ENCODE measurements around the gene TLCD2. TPM values are rescaled to one million over a fixed set of nuclear protein-coding genes. Genes with fewer than 3 reads are reported as not detected.

The TLCD2 gene
- total and polyA plus RNA-seq, 2 of the 13 experiments (the other 11 are each of a cell fraction or from before 2014, with no cell fraction given): 0.90 to 1.1 TPM

DNA sequence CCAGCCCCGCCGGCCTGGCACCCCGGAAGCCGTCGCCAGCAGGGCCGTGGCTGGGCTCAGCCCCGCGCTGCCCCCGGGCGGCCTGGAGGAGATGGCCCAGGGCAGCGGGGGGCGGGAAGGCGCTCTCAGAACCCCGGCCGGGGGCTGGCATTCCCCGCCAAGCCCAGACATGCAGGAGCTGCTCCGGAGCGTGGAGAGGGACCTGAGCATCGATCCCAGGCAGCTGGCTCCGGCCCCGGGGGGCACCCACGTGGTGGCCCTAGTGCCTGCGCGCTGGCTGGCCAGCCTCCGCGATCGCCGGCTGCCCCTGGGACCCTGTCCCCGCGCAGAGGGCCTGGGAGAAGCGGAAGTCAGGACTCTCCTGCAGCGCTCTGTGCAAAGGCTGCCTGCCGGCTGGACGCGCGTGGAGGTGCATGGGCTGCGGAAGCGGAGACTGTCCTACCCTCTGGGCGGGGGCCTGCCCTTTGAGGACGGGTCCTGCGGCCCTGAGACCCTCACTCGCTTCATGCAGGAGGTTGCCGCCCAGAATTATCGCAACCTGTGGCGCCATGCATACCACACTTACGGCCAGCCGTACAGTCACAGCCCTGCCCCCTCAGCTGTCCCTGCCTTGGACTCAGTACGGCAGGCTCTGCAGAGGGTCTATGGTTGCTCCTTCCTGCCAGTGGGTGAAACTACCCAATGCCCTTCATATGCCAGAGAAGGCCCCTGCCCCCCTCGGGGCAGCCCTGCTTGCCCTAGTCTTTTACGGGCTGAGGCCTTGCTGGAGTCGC is 14.9 kb upstream of the TLCD2 start (continued):
- TF ChIP-seq, protein P1, sequence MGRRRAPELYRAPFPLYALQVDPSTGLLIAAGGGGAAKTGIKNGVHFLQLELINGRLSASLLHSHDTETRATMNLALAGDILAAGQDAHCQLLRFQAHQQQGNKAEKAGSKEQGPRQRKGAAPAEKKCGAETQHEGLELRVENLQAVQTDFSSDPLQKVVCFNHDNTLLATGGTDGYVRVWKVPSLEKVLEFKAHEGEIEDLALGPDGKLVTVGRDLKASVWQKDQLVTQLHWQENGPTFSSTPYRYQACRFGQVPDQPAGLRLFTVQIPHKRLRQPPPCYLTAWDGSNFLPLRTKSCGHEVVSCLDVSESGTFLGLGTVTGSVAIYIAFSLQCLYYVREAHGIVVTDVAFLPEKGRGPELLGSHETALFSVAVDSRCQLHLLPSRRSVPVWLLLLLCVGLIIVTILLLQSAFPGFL (CRISPR knock-in tag; IDR thresholded peaks at IDR 0.05): no peak
- no peak for TF ChIP-seq SIX4 (CRISPR knock-in tag; IDR thresholded peaks at IDR 0.05)
- peak; percentile 49; the same call in 1 of the 2 replicates for TF ChIP-seq REL (CRISPR knock-in tag; conservative IDR thresholded peaks at IDR 0.05)
- TF ChIP-seq HES4 (CRISPR knock-in tag; IDR thresholded peaks at IDR 0.05; ENCODE audit: borderline replicate concordance): 0 out of 2 replicates have a peak, but pooled peaks have one; percentile 40
- TF ChIP-seq ZNF589 (CRISPR knock-in tag; conservative IDR thresholded peaks at IDR 0.05): no peak
- TF ChIP-seq ZNF570 (CRISPR knock-in tag; IDR thresholded peaks at IDR 0.05; ENCODE audit: borderline replicate concordance): no peak
- no peak for TF ChIP-seq ZNF562 (CRISPR knock-in tag; IDR thresholded peaks at IDR 0.05; ENCODE audit: borderline replicate concordance)
- TF ChIP-seq ZNF773 (CRISPR knock-in tag; IDR thresholded peaks at IDR 0.05; ENCODE audit: borderline replicate concordance): no peak
- no peak for TF ChIP-seq ZNF703 (CRISPR knock-in tag; IDR thresholded peaks at IDR 0.05; ENCODE audit: borderline replicate concordance)
- no peak for TF ChIP-seq ZNF256 (CRISPR knock-in tag; conservative IDR thresholded peaks at IDR 0.05)
- TF ChIP-seq ZNF230 (CRISPR knock-in tag; IDR thresholded peaks at IDR 0.05): no peak
- TF ChIP-seq ATF7-NPFF (CRISPR knock-in tag; IDR thresholded peaks at IDR 0.05; ENCODE audit: low read depth): no peak
- TF ChIP-seq ZNF382 (CRISPR knock-in tag; IDR thresholded peaks at IDR 0.05; ENCODE audit: borderline replicate concordance): no peak
- TF ChIP-seq ZNF121 (CRISPR knock-in tag; IDR thresholded peaks at IDR 0.05): no peak
- TF ChIP-seq KAT8 (CRISPR knock-in tag; IDR thresholded peaks at IDR 0.05): 0 out of 2 replicates have a peak, but pooled peaks have one; percentile 4
- no peak for TF ChIP-seq ZNF614 (CRISPR knock-in tag; IDR thresholded peaks at IDR 0.05; ENCODE audit: borderline replicate concordance)
- no peak for TF ChIP-seq NFRKB (IDR thresholded peaks at IDR 0.05)
- peak; percentile 33 for TF ChIP-seq SAP130 (CRISPR knock-in tag; IDR thresholded peaks at IDR 0.05; ENCODE audit: low read depth)
- no peak for TF ChIP-seq ZNF367 (CRISPR knock-in tag; IDR thresholded peaks at IDR 0.05; ENCODE audit: borderline replicate concordance)
- TF ChIP-seq KDM5B (CRISPR knock-in tag; IDR thresholded peaks at IDR 0.05; ENCODE audit: borderline replicate concordance): peak; percentile 85
- TF ChIP-seq TBP (CRISPR knock-in tag; IDR thresholded peaks at IDR 0.05): no peak
- TF ChIP-seq TEAD3 (CRISPR knock-in tag; optimal IDR thresholded peaks at IDR 0.05; ENCODE audit: borderline replicate concordance): no peak
- no peak for TF ChIP-seq ZNF547 (CRISPR knock-in tag; IDR thresholded peaks at IDR 0.05)
- no peak for TF ChIP-seq CENPX (CRISPR knock-in tag; IDR thresholded peaks at IDR 0.05)
- TF ChIP-seq PCBP2 (optimal IDR thresholded peaks at IDR 0.05; ENCODE audit: low read depth, low read length, poor library complexity, severe bottlenecking): no peak
- TF ChIP-seq SNAI1 (CRISPR knock-in tag; IDR thresholded peaks at IDR 0.05; ENCODE audit: borderline replicate concordance): no peak
- TF ChIP-seq ZNF44 (CRISPR knock-in tag; IDR thresholded peaks at IDR 0.05): no peak
- no peak for TF ChIP-seq ZNF788 (CRISPR knock-in tag; IDR thresholded peaks at IDR 0.05; ENCODE audit: borderline replicate concordance)
- TF ChIP-seq, protein P2, sequence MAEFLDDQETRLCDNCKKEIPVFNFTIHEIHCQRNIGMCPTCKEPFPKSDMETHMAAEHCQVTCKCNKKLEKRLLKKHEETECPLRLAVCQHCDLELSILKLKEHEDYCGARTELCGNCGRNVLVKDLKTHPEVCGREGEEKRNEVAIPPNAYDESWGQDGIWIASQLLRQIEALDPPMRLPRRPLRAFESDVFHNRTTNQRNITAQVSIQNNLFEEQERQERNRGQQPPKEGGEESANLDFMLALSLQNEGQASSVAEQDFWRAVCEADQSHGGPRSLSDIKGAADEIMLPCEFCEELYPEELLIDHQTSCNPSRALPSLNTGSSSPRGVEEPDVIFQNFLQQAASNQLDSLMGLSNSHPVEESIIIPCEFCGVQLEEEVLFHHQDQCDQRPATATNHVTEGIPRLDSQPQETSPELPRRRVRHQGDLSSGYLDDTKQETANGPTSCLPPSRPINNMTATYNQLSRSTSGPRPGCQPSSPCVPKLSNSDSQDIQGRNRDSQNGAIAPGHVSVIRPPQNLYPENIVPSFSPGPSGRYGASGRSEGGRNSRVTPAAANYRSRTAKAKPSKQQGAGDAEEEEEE (CRISPR knock-in tag; IDR thresholded peaks at IDR 0.05; ENCODE audit: borderline replicate concordance): no peak

All from HepG2 (cell line).